ENCODE data around the gene LHFPL2.

The LHFPL2 gene

DNA sequence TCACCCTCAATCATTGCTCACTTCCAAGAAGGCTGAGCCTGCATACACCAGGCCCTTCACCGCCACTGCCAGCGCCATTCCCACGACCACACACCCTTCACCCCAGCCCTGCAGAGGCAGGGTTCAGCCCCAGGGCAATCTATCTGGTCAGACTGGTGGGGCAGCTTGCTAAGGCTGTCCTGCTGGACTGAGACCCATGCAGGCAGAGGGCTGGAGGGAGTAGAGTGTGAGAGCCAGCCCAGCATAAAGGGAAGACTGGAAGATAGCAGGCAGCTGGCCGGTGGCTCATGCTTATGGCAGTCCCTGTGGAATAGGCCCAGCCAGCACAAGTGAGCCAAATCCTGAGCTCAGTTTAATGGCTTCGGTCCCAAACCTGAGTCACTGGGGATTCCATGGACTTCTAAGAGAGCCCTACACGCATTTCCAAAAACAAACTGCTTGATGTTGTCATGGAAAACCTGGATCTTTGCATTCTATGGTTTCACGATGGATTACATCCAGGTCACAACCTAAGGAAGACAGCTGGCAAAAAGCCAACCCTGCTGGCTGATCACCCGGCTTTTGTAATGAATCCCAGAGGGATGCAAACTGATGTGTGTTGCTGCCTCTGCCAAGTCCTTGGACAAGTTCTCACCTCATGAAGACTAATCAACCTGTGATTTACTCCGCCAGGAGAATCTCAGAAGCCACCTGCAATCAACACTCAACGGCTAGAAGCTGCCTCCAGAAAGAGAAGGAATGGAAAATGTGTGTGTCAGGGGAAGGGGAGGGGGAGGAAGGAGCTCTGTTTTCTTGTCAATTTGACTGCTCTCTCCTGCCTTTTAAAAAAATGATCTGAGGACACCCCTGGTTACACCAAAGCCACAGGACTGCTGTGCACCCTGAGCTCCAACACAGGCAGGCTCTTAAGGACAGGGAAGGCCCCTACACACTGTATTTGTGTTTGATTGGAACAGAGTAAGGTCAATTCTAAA lies 143.6 kb downstream of the LHFPL2 start:
- no peaks in the 10 kb centered on the region for H3K9me3 Mint-ChIP-seq
- DNase-seq (ENCODE audit: low spot score) = no peak
- peaks cover 77% of the 10 kb centered on the region for H3K27me3 Mint-ChIP-seq (ENCODE audit: low read depth)
- no peak overlapping the region for H3K4me3 Mint-ChIP-seq
- no peak overlapping the region for H3K27ac Mint-ChIP-seq
- H3K36me3 Mint-ChIP-seq (ENCODE audit: low read depth) = no peaks in the 10 kb centered on the region
- H3K4me1 Mint-ChIP-seq (ENCODE audit: low read depth) = peaks cover 5% of the 10 kb centered on the region

DNA sequence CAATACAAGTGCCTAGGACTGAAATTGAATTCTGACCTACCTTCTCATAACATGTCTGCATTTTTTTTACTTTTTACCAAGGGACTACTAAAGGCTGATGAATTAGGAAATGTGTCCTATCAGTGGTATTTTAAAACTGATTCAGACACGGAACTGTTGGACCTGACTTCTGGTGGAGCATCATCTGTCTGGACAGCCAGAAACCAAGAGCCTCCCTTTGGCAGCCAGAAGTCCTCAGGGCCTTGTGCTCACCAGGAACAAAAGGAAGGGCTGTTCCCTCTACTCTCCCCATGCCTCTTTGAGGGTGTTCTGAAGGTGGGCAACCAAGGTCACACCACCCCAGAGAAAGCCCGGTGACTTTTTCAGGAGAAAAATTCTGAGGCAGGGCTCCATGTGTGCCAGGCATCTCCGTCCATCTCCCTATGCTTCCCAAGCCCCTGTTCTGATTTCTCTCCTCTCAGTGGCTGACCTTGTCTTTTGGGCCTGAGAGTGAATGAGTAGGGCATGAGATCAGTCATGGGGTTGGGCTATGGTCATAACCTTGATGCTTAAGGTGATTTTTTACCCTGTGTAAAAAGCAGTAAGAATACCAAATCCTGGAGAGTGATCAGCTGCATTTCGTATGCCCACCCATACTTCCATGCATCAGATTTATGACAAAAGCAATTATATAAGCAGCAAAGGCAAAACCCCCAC lies 144.5 kb downstream of the LHFPL2 start:
- no peak overlapping the region for H3K4me3 Mint-ChIP-seq
- no peaks in the 10 kb centered on the region for H3K9me3 Mint-ChIP-seq
- DNase-seq (ENCODE audit: low spot score) = no peak
- no peak overlapping the region for H3K27ac Mint-ChIP-seq
- no peaks in the 10 kb centered on the region for H3K4me1 Mint-ChIP-seq (ENCODE audit: low read depth)
- peaks cover 74% of the 10 kb centered on the region for H3K27me3 Mint-ChIP-seq (ENCODE audit: low read depth)
- no peaks in the 10 kb centered on the region for H3K36me3 Mint-ChIP-seq (ENCODE audit: low read depth)

DNA sequence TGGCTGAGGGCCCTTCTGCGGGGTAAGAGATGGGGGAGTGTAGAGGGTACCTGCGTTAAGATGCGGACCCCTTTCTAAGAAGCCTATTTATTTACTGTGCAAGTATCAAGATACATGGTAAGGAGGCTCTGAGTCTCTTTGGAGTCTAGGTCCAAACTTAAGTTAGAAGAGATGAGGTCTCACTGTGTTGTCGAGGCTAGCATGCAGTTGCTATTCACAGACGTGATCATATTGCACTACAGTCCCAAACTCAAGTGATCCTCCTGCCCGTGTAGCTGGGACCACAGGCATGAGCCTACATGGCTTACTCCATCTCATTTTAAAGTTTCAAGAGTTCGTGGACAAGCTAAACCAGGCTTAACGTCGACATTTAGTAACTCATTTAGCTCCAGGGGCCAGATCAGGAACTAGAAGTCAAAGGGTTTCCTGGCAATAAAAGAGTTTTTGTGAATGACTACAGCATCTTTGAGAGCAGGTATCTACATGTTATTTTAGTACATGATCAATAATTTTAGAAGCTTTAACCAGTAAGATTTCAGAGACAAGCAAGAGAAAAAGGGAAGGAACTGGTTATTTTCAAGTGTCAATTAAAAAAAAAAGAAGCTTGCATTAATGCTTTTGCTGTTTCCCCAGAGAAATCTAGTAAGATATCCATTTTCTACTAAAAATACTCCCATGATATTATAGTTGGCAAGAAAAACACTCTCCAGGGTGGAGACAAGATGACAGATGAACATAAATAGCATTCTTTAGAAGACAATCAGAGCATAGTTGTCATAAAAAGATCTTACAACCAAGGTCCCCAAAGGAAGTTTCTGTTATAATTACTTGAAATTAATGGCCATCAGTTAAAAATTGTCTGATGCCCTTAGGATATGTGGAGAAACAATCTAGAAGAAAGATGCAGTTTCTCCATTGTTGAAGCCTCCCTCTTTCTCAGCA lies 146.9 kb downstream of the LHFPL2 start:
- no peak for DNase-seq (ENCODE audit: low spot score)
- H3K4me1 Mint-ChIP-seq (ENCODE audit: low read depth) = no peaks in the 10 kb centered on the region
- no peaks in the 10 kb centered on the region for H3K9me3 Mint-ChIP-seq
- H3K27me3 Mint-ChIP-seq (ENCODE audit: low read depth) = peaks cover 53% of the 10 kb centered on the region
- H3K27ac Mint-ChIP-seq = no peak overlapping the region
- no peaks in the 10 kb centered on the region for H3K36me3 Mint-ChIP-seq (ENCODE audit: low read depth)
- no peak overlapping the region for H3K4me3 Mint-ChIP-seq

DNA sequence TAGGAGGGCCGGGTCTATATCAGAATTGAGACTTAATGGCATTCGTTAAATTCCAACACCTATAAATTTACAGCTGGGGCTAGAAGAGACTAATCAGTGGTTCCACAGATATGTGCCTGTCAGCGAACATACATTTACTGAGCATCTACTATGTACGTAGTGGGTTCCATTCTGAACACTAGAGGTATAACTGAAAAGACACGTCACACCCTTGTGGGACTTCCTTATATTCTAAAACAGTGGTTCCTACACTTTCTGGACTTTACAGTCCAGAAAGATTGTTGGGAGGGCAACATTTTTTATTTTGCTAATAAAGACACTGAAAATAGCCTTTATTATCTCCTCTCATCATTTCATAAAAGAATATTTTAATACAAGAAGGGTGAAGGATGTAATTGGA lies 147.7 kb downstream of the LHFPL2 start:
- Mint-ChIP-seq H3K27me3 (ENCODE audit: low read depth) (peaks cover 45% of the 10 kb centered on the region), H3K9me3 (no peaks in the 10 kb centered on the region)

DNA sequence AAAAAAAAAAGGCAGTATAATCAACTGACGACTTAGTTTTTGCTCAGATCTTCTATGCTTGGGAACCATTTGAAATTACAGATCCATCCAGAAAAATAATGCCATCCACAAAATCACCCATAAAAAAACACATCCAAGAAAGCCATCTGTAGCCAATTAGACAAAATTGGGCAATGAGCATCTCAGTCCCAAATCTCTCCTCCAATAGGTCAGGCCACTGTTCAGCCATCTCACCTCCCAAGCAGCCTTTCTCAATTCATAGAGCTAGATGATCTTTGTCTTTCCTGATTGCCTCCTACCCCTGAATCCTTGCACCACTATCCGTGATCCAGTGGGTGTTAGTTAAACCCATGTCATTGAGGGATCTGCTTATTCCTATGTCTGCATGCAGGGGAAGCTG lies 148.5 kb downstream of the LHFPL2 start:
- Mint-ChIP-seq H3K4me3 (no peak overlapping the region), H3K27me3 (ENCODE audit: low read depth) (peaks cover 43% of the 10 kb centered on the region), H3K9me3 (no peaks in the 10 kb centered on the region), H3K27ac (no peak overlapping the region), H3K36me3 (ENCODE audit: low read depth) (no peaks in the 10 kb centered on the region), H3K4me1 (ENCODE audit: low read depth) (no peaks in the 10 kb centered on the region)
- DNase-seq (ENCODE audit: low spot score) = no peak

More for the DNA sequence above, 147.7 kb downstream of the LHFPL2 start:
- Mint-ChIP-seq H3K4me3 (no peak overlapping the region), H3K27ac (no peak overlapping the region), H3K36me3 (ENCODE audit: low read depth) (no peaks in the 10 kb centered on the region), H3K4me1 (ENCODE audit: low read depth) (no peaks in the 10 kb centered on the region)
- no peak for DNase-seq (ENCODE audit: low spot score)

DNA sequence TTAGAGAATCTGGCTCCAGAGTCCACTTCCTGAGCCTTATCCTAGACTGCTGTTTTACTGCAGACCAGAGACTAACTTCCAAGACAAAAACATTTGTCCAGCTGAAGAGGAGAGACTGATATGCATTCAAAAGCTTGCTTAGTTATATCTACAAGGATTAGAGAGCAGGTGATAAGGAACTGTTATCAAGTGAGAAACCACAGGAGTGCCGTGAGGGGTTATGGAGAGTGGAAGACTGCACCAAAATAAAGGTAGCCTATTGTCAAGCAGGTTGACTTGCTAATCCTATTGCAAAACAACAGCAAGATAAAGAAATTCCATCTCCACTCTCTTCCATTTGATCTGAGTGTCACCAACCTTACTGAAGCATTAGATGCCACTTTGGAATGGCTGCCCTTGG lies 149.1 kb downstream of the LHFPL2 start:
- Mint-ChIP-seq H3K36me3 (ENCODE audit: low read depth) (no peaks in the 10 kb centered on the region), H3K4me3 (no peak overlapping the region), H3K9me3 (no peaks in the 10 kb centered on the region), H3K27ac (no peak overlapping the region), H3K4me1 (ENCODE audit: low read depth) (no peaks in the 10 kb centered on the region), H3K27me3 (ENCODE audit: low read depth) (peaks cover 41% of the 10 kb centered on the region)
- no peak for DNase-seq (ENCODE audit: low spot score)

DNA sequence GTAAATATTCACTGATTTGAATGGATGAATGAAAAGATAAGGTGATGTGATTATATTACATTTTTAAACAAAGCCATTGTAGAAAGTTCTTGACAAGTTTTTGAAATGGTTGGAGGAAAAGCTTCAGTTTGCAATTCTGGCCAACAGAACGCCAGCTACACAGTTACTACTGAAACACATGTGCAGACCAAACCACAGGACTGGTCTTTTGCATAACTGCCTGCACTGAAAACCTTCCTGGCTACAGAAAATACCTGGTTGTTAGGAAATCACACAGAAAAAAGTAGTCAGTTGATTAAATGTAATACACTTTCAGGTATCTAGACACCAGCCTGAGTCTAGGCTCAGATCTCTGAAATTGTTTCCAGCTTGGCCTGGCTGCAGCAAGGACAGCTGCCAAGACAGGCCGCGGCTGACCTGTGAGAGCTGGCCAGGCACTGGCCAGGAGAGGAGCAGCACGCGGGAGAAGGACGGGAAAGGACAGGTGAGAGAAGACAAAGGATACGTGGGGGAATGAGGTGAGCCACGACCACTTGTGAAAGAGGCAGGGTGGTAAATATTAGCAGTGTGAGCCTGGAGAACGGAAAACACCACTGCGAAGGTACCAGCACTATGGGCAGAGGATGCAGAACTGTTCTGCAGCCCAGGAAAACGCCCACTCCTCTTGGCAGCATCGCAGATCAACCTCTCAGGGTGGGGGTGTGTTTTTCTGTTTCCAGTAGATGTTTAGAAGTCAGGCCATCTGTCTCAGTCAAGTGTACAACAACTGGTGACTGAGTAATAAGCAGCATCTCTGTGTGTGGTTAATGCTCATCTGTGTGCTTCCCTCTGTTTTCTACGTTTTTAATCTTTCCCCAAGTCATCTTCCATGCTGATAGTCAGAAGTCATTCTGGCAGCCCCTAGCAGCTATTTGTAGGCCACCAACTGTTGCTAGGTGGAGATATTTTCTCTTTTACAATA lies 150.7 kb downstream of the LHFPL2 start:
- DNase-seq (ENCODE audit: low spot score) = no peak
- no peaks in the 10 kb centered on the region for H3K9me3 Mint-ChIP-seq
- peaks cover 33% of the 10 kb centered on the region for H3K27me3 Mint-ChIP-seq (ENCODE audit: low read depth)
- H3K27ac Mint-ChIP-seq = no peak overlapping the region
- H3K4me3 Mint-ChIP-seq = no peak overlapping the region
- H3K36me3 Mint-ChIP-seq (ENCODE audit: low read depth) = no peaks in the 10 kb centered on the region
- no peaks in the 10 kb centered on the region for H3K4me1 Mint-ChIP-seq (ENCODE audit: low read depth)

DNA sequence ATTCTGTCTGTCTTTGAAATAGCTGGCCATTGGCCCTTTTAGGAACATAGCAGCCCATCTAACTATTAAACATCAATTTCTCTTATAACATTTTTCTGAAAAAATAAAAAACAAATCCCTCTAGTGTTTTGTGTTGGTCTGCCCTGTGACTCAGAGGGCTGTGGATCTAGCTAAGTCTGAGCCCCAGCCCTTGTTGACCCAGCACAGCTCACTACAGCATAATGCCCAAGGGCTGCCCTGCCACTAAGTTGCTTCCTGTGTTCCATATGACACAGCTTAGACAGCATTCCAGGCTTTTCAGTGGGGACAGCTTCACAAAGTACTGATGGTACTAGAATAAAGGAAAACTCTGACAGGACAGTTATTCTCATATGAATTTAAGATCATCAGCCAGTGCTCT lies 152.2 kb downstream of the LHFPL2 start:
- H3K4me3 Mint-ChIP-seq = no peak overlapping the region
- peaks cover 20% of the 10 kb centered on the region for H3K27me3 Mint-ChIP-seq (ENCODE audit: low read depth)
- no peak overlapping the region for H3K27ac Mint-ChIP-seq
- H3K9me3 Mint-ChIP-seq = no peaks in the 10 kb centered on the region
- no peaks in the 10 kb centered on the region for H3K4me1 Mint-ChIP-seq (ENCODE audit: low read depth)
- no peaks in the 10 kb centered on the region for H3K36me3 Mint-ChIP-seq (ENCODE audit: low read depth)
- no peak for DNase-seq (ENCODE audit: low spot score)

DNA sequence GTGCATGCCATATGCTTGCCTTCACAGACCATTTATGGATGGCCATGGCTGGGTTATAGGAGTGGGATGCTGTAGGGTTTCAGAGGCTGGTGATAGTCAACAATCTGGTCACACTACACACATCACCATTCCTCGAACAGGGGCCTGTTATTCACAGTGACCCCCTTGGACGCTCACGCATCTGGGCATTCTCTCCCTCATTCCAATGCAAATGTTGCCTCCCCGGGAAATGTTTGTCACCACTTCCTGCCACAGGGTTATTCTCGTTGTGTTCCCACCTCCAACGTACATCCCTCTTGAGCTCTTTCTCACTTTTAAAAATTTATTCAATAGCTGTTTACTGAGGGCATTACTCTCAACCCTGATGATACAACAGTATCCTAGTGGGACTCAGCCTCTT lies 152.8 kb downstream of the LHFPL2 start:
- no peaks in the 10 kb centered on the region for H3K9me3 Mint-ChIP-seq
- H3K27me3 Mint-ChIP-seq (ENCODE audit: low read depth) = peaks cover 14% of the 10 kb centered on the region
- H3K4me1 Mint-ChIP-seq (ENCODE audit: low read depth) = no peaks in the 10 kb centered on the region
- no peak for DNase-seq (ENCODE audit: low spot score)
- no peaks in the 10 kb centered on the region for H3K36me3 Mint-ChIP-seq (ENCODE audit: low read depth)
- no peak overlapping the region for H3K4me3 Mint-ChIP-seq
- no peak overlapping the region for H3K27ac Mint-ChIP-seq

DNA sequence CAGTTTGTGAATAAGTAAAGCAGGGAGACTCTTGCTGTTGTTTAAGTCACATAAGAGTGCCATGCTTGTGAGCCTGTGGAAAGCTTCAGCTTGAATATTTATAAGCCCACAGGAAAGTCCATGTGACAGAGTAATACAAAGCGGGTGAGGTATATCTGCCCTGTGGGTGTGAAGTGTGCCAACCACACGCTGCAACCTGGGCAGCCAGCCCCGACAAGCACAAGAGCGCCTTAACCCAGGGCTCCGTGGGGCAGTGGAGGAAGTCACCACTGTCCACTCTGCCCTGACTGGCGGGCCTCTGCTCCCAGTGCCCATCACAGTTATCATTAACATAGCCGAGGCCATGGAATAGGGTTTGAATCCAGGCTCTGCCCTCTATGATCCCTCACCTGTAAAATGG lies 155.9 kb downstream of the LHFPL2 start:
- no peak overlapping the region for H3K4me3 Mint-ChIP-seq

DNA sequence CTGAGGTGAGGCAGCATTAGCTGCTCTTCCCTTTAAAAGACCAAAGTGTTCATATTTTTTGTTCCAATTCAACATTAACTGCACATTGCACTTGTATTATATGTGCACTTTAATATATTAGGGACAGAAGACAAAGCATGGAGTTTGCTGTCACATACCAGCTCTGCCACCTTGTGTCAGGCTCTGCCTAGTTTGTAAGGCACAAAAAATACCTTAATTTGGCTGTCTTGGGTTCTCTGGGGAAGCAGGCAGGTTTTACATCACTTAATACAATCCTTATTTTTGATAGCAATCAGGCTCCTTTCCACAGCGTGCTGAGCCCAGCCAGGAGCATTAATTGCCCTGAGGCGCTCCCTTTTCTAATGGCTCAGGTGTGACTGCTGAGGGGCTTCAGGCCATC lies 156.3 kb downstream of the LHFPL2 start:
- DNase-seq (ENCODE audit: low spot score) = no peak
- H3K9me3 Mint-ChIP-seq = no peaks in the 10 kb centered on the region
- no peak overlapping the region for H3K4me3 Mint-ChIP-seq
- H3K36me3 Mint-ChIP-seq (ENCODE audit: low read depth) = peaks cover 2% of the 10 kb centered on the region
- H3K27ac Mint-ChIP-seq = no peak overlapping the region
- H3K27me3 Mint-ChIP-seq (ENCODE audit: low read depth) = no peaks in the 10 kb centered on the region
- no peaks in the 10 kb centered on the region for H3K4me1 Mint-ChIP-seq (ENCODE audit: low read depth)

More for the DNA sequence above, 155.9 kb downstream of the LHFPL2 start:
- Mint-ChIP-seq H3K9me3 (no peaks in the 10 kb centered on the region), H3K4me1 (ENCODE audit: low read depth) (no peaks in the 10 kb centered on the region), H3K27me3 (ENCODE audit: low read depth) (no peaks in the 10 kb centered on the region), H3K36me3 (ENCODE audit: low read depth) (peaks cover 2% of the 10 kb centered on the region), H3K27ac (no peak overlapping the region)
- DNase-seq (ENCODE audit: low spot score) = no peak

DNA sequence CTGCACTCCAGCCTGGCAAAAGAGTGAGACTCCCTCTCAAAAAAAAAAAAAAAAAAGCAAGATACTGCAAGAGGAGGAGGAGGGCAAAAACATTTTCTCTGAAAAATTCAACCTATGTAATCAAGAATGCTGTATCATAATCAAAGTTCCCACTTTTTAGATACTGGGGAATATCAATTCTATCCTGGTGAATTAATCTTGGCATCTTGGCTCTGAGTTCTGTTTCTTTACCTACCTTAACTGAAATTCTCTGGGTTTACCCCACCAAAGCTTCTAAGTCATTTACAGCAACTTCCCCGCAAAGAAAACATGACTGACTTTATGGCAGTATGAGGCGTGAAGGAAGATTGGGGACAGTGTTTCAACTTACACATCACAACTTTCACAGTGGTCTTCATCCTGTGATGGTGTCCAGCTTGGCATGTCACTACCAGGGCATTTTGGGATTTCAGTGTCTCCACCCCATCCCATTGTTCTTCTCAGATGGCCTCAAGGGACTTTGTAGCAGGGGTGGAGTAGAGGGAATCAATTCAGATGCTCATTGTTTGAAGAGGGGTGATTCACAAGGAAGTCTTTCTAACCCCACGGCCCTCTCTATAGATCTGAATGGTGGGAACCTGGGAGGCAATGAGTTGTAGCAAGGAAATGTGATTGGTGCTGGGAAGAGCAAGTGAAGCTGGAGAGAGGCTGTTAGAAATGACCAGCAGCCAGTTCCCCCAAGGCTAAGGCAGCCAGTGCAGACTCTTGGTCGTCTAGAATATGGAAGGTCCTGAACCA lies 157.7 kb downstream of the LHFPL2 start:
- no peak for DNase-seq (ENCODE audit: low spot score)
- Mint-ChIP-seq H3K27me3 (ENCODE audit: low read depth) (no peaks in the 10 kb centered on the region), H3K36me3 (ENCODE audit: low read depth) (peaks cover 2% of the 10 kb centered on the region), H3K9me3 (no peaks in the 10 kb centered on the region), H3K27ac (no peak overlapping the region), H3K4me3 (no peak overlapping the region), H3K4me1 (ENCODE audit: low read depth) (no peaks in the 10 kb centered on the region)
